SK-N-MC (cell line): ENCODE data around the gene GNS.

Experiments used
- EZH2 ChIP-seq: fragments of 200-600 bp; sonication (generic); IDR thresholded peaks from one replicate; pipeline ENCODE4 v1.6.1; 2017; ENCODE audit warnings: antibody characterized with exemption
- FOXP2 ChIP-seq: optimal IDR thresholded peaks from 2 replicates; pipeline ENCODE3; 2011; ENCODE audit warnings: mild to moderate bottlenecking, moderate library complexity; ENCODE audit not compliant: insufficient read depth; ENCODE audit errors: extremely low read length, control extremely low read depth
- POLR2AphosphoS5 ChIP-seq: IDR thresholded peaks from 2 replicates; pipeline ENCODE4 v1.6.1; 2012; ENCODE audit warnings: mild to moderate bottlenecking, low read depth, low read length, borderline replicate concordance

- TF ChIP-seq POLR2AphosphoS5: no peak
- no peak for TF ChIP-seq EZH2
- TF ChIP-seq FOXP2: no peak
Observed at GRCh38 chr12:64685605-64686004, 73.6 kb downstream of the GNS start.
